Measurements from ENCODE around the gene EPHA4.

EPHA4 gene

GRCh38 chr2:221381928-221382488 lies 190.1 kb downstream of the EPHA4 start:
- no peak for DNase-seq

GRCh38 chr2:221380686-221381085 lies 191.4 kb downstream of the EPHA4 start:
- DNase-seq, result no peak

GRCh38 chr2:221380062-221380461 lies 192.0 kb downstream of the EPHA4 start:
- DNase-seq, result no peak

- DNase-seq, result no peak
Measured at GRCh38 chr2:221377597-221377996, 194.5 kb downstream of the EPHA4 start.

- DNase-seq, result no peak
Measured at GRCh38 chr2:221377066-221377465, 195.0 kb downstream of the EPHA4 start.

GRCh38 chr2:221374234-221374633 lies 197.9 kb downstream of the EPHA4 start:
- no peak for DNase-seq

- no peak for DNase-seq
Measured at GRCh38 chr2:221372907-221373306, 199.2 kb downstream of the EPHA4 start.

- no peak for DNase-seq
Measured at GRCh38 chr2:221372159-221372884, 199.8 kb downstream of the EPHA4 start.

GRCh38 chr2:221371347-221371746 lies 200.8 kb downstream of the EPHA4 start:
- no peak for DNase-seq

- no peak for DNase-seq
Measured at GRCh38 chr2:221370857-221371211, 201.3 kb downstream of the EPHA4 start.

- DNase-seq, result no peak
Measured at GRCh38 chr2:221370076-221370856, 201.8 kb downstream of the EPHA4 start.

Data from midbrain (tissue), 1 donor.